ENCODE results near the gene OR14K1.
"Not testable (repeated sequence)": the region's sequence is repeated elsewhere in the genome, so short reads cannot be mapped to it uniquely, and the experiment has no call there.

Gene OR14K1, protein sequence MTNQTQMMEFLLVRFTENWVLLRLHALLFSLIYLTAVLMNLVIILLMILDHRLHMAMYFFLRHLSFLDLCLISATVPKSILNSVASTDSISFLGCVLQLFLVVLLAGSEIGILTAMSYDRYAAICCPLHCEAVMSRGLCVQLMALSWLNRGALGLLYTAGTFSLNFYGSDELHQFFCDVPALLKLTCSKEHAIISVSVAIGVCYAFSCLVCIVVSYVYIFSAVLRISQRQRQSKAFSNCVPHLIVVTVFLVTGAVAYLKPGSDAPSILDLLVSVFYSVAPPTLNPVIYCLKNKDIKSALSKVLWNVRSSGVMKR

DNA sequence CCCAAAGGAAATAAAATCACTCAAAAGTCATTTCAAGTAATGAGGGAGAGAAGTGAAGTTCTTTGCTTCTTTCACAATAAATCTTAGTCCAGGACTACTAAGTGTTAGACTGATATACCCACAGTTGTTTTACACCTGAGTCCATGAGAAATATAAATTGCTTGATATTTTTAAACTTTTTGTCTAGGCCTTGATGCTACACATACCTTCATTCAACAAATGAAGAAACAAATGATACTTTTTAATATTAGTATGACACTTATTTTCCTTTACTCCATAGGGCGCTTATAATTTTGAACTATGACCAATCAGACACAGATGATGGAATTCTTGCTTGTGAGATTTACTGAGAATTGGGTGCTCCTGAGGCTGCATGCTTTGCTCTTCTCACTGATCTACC is at the start of gene OR14K1:
TSS of gene OR14K1 (plus strand) at position 301 of the 400 bp plus-strand sequence. CDS start at position 301, 0 bp downstream.
- in situ Hi-C loops (cut with HindIII; ENCODE audit: low sequenced_read_pairs), result no loop called here
- no peak within 1 kb of the TSS for H3K4me3 ChIP-seq (ENCODE audit: low read depth, low read length)
- no peak for DNase-seq (ENCODE audit: low read depth)
- TF ChIP-seq, protein P1, sequence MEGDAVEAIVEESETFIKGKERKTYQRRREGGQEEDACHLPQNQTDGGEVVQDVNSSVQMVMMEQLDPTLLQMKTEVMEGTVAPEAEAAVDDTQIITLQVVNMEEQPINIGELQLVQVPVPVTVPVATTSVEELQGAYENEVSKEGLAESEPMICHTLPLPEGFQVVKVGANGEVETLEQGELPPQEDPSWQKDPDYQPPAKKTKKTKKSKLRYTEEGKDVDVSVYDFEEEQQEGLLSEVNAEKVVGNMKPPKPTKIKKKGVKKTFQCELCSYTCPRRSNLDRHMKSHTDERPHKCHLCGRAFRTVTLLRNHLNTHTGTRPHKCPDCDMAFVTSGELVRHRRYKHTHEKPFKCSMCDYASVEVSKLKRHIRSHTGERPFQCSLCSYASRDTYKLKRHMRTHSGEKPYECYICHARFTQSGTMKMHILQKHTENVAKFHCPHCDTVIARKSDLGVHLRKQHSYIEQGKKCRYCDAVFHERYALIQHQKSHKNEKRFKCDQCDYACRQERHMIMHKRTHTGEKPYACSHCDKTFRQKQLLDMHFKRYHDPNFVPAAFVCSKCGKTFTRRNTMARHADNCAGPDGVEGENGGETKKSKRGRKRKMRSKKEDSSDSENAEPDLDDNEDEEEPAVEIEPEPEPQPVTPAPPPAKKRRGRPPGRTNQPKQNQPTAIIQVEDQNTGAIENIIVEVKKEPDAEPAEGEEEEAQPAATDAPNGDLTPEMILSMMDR (IDR thresholded peaks at IDR 0.05; ENCODE audit: low read depth, low read length, missing control alignments), result no peak

DNA sequence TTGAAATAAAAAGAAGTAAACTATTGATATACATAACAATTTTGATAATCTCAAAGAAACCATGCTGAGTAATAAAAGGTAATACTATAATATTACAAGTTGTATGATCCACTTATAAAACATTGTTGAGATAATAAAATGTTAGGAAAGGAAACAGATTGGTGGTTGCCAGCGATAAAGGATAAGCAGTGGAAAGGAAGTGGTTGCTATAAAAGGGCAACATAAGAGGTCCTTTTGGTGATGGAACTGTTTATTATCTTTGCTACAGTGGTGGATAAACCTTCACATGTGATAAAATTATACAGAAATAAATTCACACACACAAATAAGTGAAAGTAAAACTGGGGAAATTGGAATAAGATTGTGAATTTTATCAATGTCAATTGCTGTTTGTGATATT is 37.1 kb upstream of the OR14K1 start:
- in situ Hi-C loops (cut with HindIII; ENCODE audit: low sequenced_read_pairs), result no loop called here
- H3K4me3 ChIP-seq (ENCODE audit: low read depth, low read length), result no peak overlapping the region
- DNase-seq (ENCODE audit: low read depth), result no peak
- TF ChIP-seq, protein P1 (IDR thresholded peaks at IDR 0.05; ENCODE audit: low read depth, low read length, missing control alignments), result no peak

- H3K4me3 ChIP-seq (ENCODE audit: low read depth, low read length); DNase-seq (ENCODE audit: low read depth); in situ Hi-C loops (cut with HindIII; ENCODE audit: low sequenced_read_pairs): not testable (repeated sequence)
Measured at GRCh38 chr1:247710681-247711080, 27.7 kb upstream of the OR14K1 start.

- TF ChIP-seq, protein P1 (IDR thresholded peaks at IDR 0.05; ENCODE audit: low read depth, low read length, missing control alignments), result no peak
- in situ Hi-C loops (cut with HindIII; ENCODE audit: low sequenced_read_pairs), result no loop called here
Measured at GRCh38 chr1:247713753-247714152, 24.7 kb upstream of the OR14K1 start.

DNA sequence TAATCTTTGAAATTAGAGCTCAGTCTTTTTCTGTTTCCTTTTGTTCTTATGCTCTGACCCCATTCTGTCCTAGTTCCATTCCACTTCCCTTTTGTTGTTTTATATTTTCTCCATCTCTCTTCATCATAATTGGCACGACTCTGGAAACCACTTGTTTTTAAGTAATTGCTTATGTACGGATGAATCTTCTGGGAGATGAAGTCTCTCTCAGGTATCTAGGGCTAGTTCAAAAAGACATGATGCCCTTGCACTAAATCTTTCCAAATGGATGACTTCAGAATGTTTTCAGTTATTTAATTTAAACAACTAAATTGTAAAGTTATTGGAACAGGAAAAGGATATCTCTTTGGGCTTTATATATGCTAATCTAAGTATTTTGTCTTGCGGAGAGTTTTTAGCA is 21.9 kb upstream of the OR14K1 start, which contains the start of gene OR6F1:
TSS of gene OR6F1 (minus strand) at position 101 of the 400 bp plus-strand sequence. CDS start 3,891 bp downstream, outside the sequence.
- no peak within 1 kb of the TSS for H3K4me3 ChIP-seq (ENCODE audit: low read depth, low read length)
- in situ Hi-C loops (cut with HindIII; ENCODE audit: low sequenced_read_pairs), result no loop called here
- no peak for DNase-seq (ENCODE audit: low read depth)
- TF ChIP-seq, protein P1 (IDR thresholded peaks at IDR 0.05; ENCODE audit: low read depth, low read length, missing control alignments), result no peak

More at GRCh38 chr1:247713753-247714152, 24.7 kb upstream of the OR14K1 start:
- no peak overlapping the region for H3K4me3 ChIP-seq (ENCODE audit: low read depth, low read length)
- DNase-seq (ENCODE audit: low read depth), result no peak

GRCh38 chr1:247721222-247721621 is 17.2 kb upstream of the OR14K1 start:
- DNase-seq (ENCODE audit: low read depth), result no peak
- in situ Hi-C loops (cut with HindIII; ENCODE audit: low sequenced_read_pairs), result no loop called here
- TF ChIP-seq, protein P1 (IDR thresholded peaks at IDR 0.05; ENCODE audit: low read depth, low read length, missing control alignments), result no peak
- no peak overlapping the region for H3K4me3 ChIP-seq (ENCODE audit: low read depth, low read length)

GRCh38 chr1:247740721-247741120 is 2.3 kb downstream of the OR14K1 start:
- TF ChIP-seq, protein P1 (IDR thresholded peaks at IDR 0.05; ENCODE audit: low read depth, low read length, missing control alignments), result no peak
- in situ Hi-C loops (cut with HindIII; ENCODE audit: low sequenced_read_pairs), result no loop called here
- no peak for DNase-seq (ENCODE audit: low read depth)
- no peak overlapping the region for H3K4me3 ChIP-seq (ENCODE audit: low read depth, low read length)

Measured in astrocyte of the cerebellum (primary cell).